Panc1 (cell line): Measurements from ENCODE around the gene NADSYN1.

Experiments used
- SIN3A ChIP-seq: IDR thresholded peaks from 2 replicates; pipeline ENCODE4 v1.6.1; 2012; ENCODE audit warnings: low read depth, mild to moderate bottlenecking, low read length, moderate library complexity, borderline replicate concordance; ENCODE audit not compliant: insufficient read depth
- TCF7L2 ChIP-seq: IDR thresholded peaks from 2 replicates; pipeline ENCODE4 v1.6.1; 2011; ENCODE audit warnings: mild to moderate bottlenecking, low read depth, low read length, inconsistent platforms

- TF ChIP-seq SIN3A: no peak
- TF ChIP-seq TCF7L2: no peak
These were observed 29.7 kb upstream of the NADSYN1 start for GRCh38 chr11:71423181-71423790.
